H1 (cell line): ENCODE measurements around the gene PMPCB. TPM values are rescaled to one million over a fixed set of nuclear protein-coding genes. Genes with fewer than 3 reads are reported as not detected.

ENCODE experiments used
- CTCF ChIA-PET: fragments of 300-600 bp; sonication (Branson Sonifier 250); formaldehyde crosslinking; loops from one replicate; lab custom pipeline; 2021; ENCODE audit not compliant: partially characterized antibody; lab: Charles Lee
- POLR2A ChIA-PET: fragments of 300-600 bp; sonication (Branson Sonifier 250); formaldehyde crosslinking; loops from one replicate; lab custom pipeline; 2021; ENCODE audit warnings: inconsistent platforms; ENCODE audit not compliant: partially characterized antibody; lab: Charles Lee
- DNase-seq, 2 experiments: peaks; one replicate each; pipeline versions ENCODE4 v3.0.0 to v3.0.0-alpha.2; 2010 to 2022; ENCODE audit warnings: low spot score in 2 of 2, low read depth in 1 of 2, mixed read lengths in 1 of 2
- FAIRE-seq: peaks from 2 replicates; lab custom pipeline; 2011; peaks lifted over from hg19 to GRCh38; lab: Jason Lieb, UNC
- H2AFZ ChIP-seq: 2 replicates; pipeline ENCODE4 v1.8.1; 2012; ENCODE audit warnings: low read length, inconsistent platforms
- H2AK5ac ChIP-seq: 2 replicates; pipeline ENCODE4 v1.6.1; 2013; ENCODE audit warnings: low read depth, low read length
- H2BK120ac ChIP-seq: replicated peaks from 2 replicates; pipeline ENCODE3; 2013; ENCODE audit warnings: low read depth, low read length, inconsistent platforms
- H2BK12ac ChIP-seq: 2 replicates; pipeline ENCODE4 v1.6.1; 2013; ENCODE audit warnings: low read depth, low read length
- H2BK15ac ChIP-seq: 2 replicates; pipeline ENCODE4 v1.6.1; 2013; ENCODE audit warnings: low read length
- H2BK20ac ChIP-seq: 2 replicates; pipeline ENCODE4 v1.6.1; 2013; ENCODE audit warnings: low read length
- H2BK5ac ChIP-seq: 2 replicates; pipeline ENCODE4 v1.6.1; 2013; ENCODE audit warnings: low read depth, low read length
- H3K14ac ChIP-seq: 2 replicates; pipeline ENCODE4 v1.6.1; 2013; ENCODE audit warnings: inconsistent platforms; ENCODE audit not compliant: insufficient read length
- H3K18ac ChIP-seq: 2 replicates; pipeline ENCODE4 v1.6.1; 2013; ENCODE audit warnings: low read length; ENCODE audit errors: extremely low read depth
- H3K23ac ChIP-seq: 2 replicates; pipeline ENCODE4 v1.6.1; 2013; ENCODE audit warnings: inconsistent platforms; ENCODE audit not compliant: insufficient read length
- H3K23me2 ChIP-seq: 2 replicates; pipeline ENCODE4 v1.6.1; 2013; ENCODE audit warnings: low read depth, low read length
- H3K27ac ChIP-seq: 2 replicates; pipeline ENCODE4 v1.6.1; 2011; ENCODE audit warnings: low read depth, low read length, inconsistent platforms
- H3K27me3 ChIP-seq, 4 experiments: replicated peaks in 1 of 4; 1 replicate in 1 of 4; 2 replicates in 3 of 4; pipeline versions ENCODE4 v1.6.1 to v1.8.1; 2011 to 2013; ENCODE audit warnings: low read length in 3 of 4, mild to moderate bottlenecking in 3 of 4, inconsistent platforms in 2 of 4, mixed read lengths in 2 of 4, moderate library complexity in 1 of 4; ENCODE audit not compliant: control insufficient read depth in 3 of 4, insufficient read depth in 3 of 4; ENCODE audit errors: extremely low read depth in 1 of 4
- H3K36me3 ChIP-seq, 4 experiments: 2 replicates each; pipeline versions ENCODE4 v1.6.1 to v1.8.1; 2011 to 2013; ENCODE audit warnings: mild to moderate bottlenecking in 4 of 4, low read length in 3 of 4, moderate library complexity in 2 of 4, control low read depth in 1 of 4, inconsistent platforms in 1 of 4; ENCODE audit not compliant: insufficient read depth in 4 of 4, control insufficient read depth in 2 of 4
- H3K4ac ChIP-seq: replicated peaks from 2 replicates; pipeline ENCODE3; 2013; ENCODE audit warnings: low read length, low read depth, mixed read lengths, inconsistent platforms; ENCODE audit not compliant: insufficient read length
- H3K4me1 ChIP-seq, 4 experiments: replicated peaks in 1 of 4; 1 replicate in 1 of 4; 2 replicates in 3 of 4; pipeline versions ENCODE4 v1.6.1 to v1.8.1; 2011 to 2013; ENCODE audit warnings: low read length in 3 of 4, inconsistent platforms in 2 of 4, mixed read lengths in 1 of 4; ENCODE audit not compliant: insufficient read depth in 4 of 4, control insufficient read depth in 3 of 4
- H3K4me2 ChIP-seq, 2 experiments: 2 replicates each; pipeline versions ENCODE4 v1.6.1 to v1.8.1; 2011 to 2013; ENCODE audit warnings: low read depth in 2 of 2, low read length in 2 of 2, control low read depth in 1 of 2, inconsistent platforms in 1 of 2, mild to moderate bottlenecking in 1 of 2; ENCODE audit not compliant: insufficient read depth in 1 of 2
- H3K4me3 ChIP-seq, 4 experiments: fragments of 200-600, 300-600 bp in 1 of 4; sonication (generic), shearing (Covaris generic), sonication (Bioruptor Twin) in 1 of 4; 2 replicates each; pipeline versions ENCODE4 v1.5.1 to v1.8.1; 2011 to 2016; ENCODE audit warnings: low read length in 4 of 4, low read depth in 3 of 4, control low read depth in 2 of 4, inconsistent platforms in 2 of 4, mild to moderate bottlenecking in 2 of 4, mixed read lengths in 1 of 4, moderate library complexity in 1 of 4; ENCODE audit not compliant: insufficient read depth in 2 of 4; ENCODE audit errors: extremely low read depth in 1 of 4
- H3K56ac ChIP-seq: replicated peaks from 2 replicates; pipeline ENCODE3; 2013; ENCODE audit warnings: low read depth, mild to moderate bottlenecking, mixed read lengths, low read length, inconsistent platforms; ENCODE audit not compliant: insufficient read length
- H3K79me1 ChIP-seq: 2 replicates; pipeline ENCODE4 v1.6.1; 2013; ENCODE audit warnings: low read depth, low read length, control low read depth
- H3K79me2 ChIP-seq, 2 experiments: 2 replicates each; pipeline versions ENCODE4 v1.6.1 to v1.8.1; 2012 to 2013; ENCODE audit warnings: low read length in 2 of 2, mild to moderate bottlenecking in 2 of 2, inconsistent platforms in 1 of 2; ENCODE audit not compliant: insufficient read depth in 2 of 2, control insufficient read depth in 1 of 2
- H3K9ac ChIP-seq, 4 experiments: replicated peaks in 1 of 4; 1 replicate in 1 of 4; 2 replicates in 3 of 4; pipeline versions ENCODE4 v1.6.1 to v1.8.1; 2011 to 2013; ENCODE audit warnings: low read depth in 3 of 4, low read length in 3 of 4, control low read depth in 2 of 4, mild to moderate bottlenecking in 2 of 4, moderate library complexity in 2 of 4, inconsistent platforms in 1 of 4; ENCODE audit errors: extremely low read depth in 1 of 4
- H3K9me3 ChIP-seq, 2 experiments: 2 replicates each; pipeline versions ENCODE4 v1.6.1 to v1.8.1; 2012 to 2013; ENCODE audit warnings: mild to moderate bottlenecking in 2 of 2, moderate library complexity in 2 of 2, control low read depth in 1 of 2, inconsistent platforms in 1 of 2, low read depth in 1 of 2, low read length in 1 of 2, mixed read lengths in 1 of 2; ENCODE audit not compliant: insufficient read depth in 2 of 2
- H4K20me1 ChIP-seq, 2 experiments: replicated peaks in 1 of 2; 2 replicates each; pipeline versions ENCODE3 to v1.8.1; 2011 to 2013; ENCODE audit warnings: inconsistent platforms in 2 of 2, low read length in 2 of 2, mild to moderate bottlenecking in 1 of 2; ENCODE audit not compliant: insufficient read depth in 2 of 2, control insufficient read depth in 1 of 2
- H4K5ac ChIP-seq: 2 replicates; pipeline ENCODE4 v1.6.1; 2013; ENCODE audit warnings: low read length, low read depth, mixed read lengths, inconsistent platforms; ENCODE audit not compliant: insufficient read length
- H4K8ac ChIP-seq: 2 replicates; pipeline ENCODE4 v1.8.0; 2013; ENCODE audit warnings: mild to moderate bottlenecking, moderate library complexity, low read length, inconsistent platforms; ENCODE audit not compliant: insufficient read depth; ENCODE audit errors: extremely low read depth
- H4K91ac ChIP-seq: replicated peaks from 2 replicates; pipeline ENCODE3; 2013; ENCODE audit warnings: low read length, mixed read lengths, inconsistent platforms; ENCODE audit not compliant: insufficient read length
- BRCA1 ChIP-seq: IDR thresholded peaks from 2 replicates; pipeline ENCODE4 v1.6.1; 2012; ENCODE audit warnings: low read depth, low read length, improper control_type of control experiment
- CEBPB ChIP-seq: IDR thresholded peaks from 2 replicates; pipeline ENCODE4 v1.6.1; 2012; ENCODE audit warnings: low read depth, low read length
- CHD1 ChIP-seq: IDR thresholded peaks from 2 replicates; pipeline ENCODE4 v1.6.1; 2012; ENCODE audit warnings: low read depth, low read length, improper control_type of control experiment
- CREB1 ChIP-seq: IDR thresholded peaks from 2 replicates; pipeline ENCODE4 v1.6.1; 2012; ENCODE audit warnings: inconsistent platforms
- EZH2 ChIP-seq: fragments of 200-600 bp; sonication (generic); IDR thresholded peaks from 2 replicates; pipeline ENCODE4 v1.7.1; 2012; ENCODE audit warnings: low read depth, mild to moderate bottlenecking, moderate library complexity, low read length, inconsistent platforms; ENCODE audit not compliant: severe bottlenecking
- GABPA ChIP-seq: IDR thresholded peaks from 2 replicates; pipeline ENCODE4 v1.6.1; 2011; ENCODE audit warnings: mild to moderate bottlenecking, low read length, moderate library complexity, borderline replicate concordance; ENCODE audit not compliant: insufficient read depth
- HDAC6 ChIP-seq: IDR thresholded peaks from one replicate; pipeline ENCODE4 v1.7.1; 2012; ENCODE audit warnings: low read depth, mild to moderate bottlenecking, inconsistent platforms, low read length, moderate library complexity
- JUND ChIP-seq: IDR thresholded peaks from 2 replicates; pipeline ENCODE4 v1.6.1; 2011; ENCODE audit warnings: mild to moderate bottlenecking, improper control_type of control experiment, low read length
- KDM1A ChIP-seq: fragments of 200-600, 300-600 bp; sonication (generic); IDR thresholded peaks from 2 replicates; pipeline ENCODE4 v1.7.1; 2016; ENCODE audit warnings: mild to moderate bottlenecking, low read length, borderline replicate concordance
- NANOG ChIP-seq: IDR thresholded peaks from 2 replicates; pipeline ENCODE4 v1.6.1; 2011; ENCODE audit warnings: low read length, low read depth, mild to moderate bottlenecking, inconsistent platforms; ENCODE audit not compliant: insufficient read depth, poor library complexity, severe bottlenecking
- SAP30 ChIP-seq: fragments of 300-600 bp; sonication (generic); IDR thresholded peaks from 2 replicates; pipeline ENCODE4 v1.7.1; 2012; ENCODE audit warnings: low read length, moderate library complexity, mild to moderate bottlenecking, inconsistent platforms; ENCODE audit not compliant: insufficient read depth, insufficient replicate concordance
- SRF ChIP-seq: IDR thresholded peaks from 2 replicates; pipeline ENCODE4 v1.6.1; 2011; ENCODE audit warnings: mild to moderate bottlenecking, low read depth, low read length, moderate library complexity
- TAF1 ChIP-seq: IDR thresholded peaks from 2 replicates; pipeline ENCODE4 v1.6.1; 2011; ENCODE audit warnings: mild to moderate bottlenecking, low read depth, low read length
- TAF7 ChIP-seq: optimal IDR thresholded peaks from 2 replicates; pipeline ENCODE3; 2011; ENCODE audit warnings: low read depth, mild to moderate bottlenecking, inconsistent platforms, low read length, moderate library complexity, borderline replicate concordance
- YY1 ChIP-seq: IDR thresholded peaks from 2 replicates; pipeline ENCODE4 v1.6.1; 2011; ENCODE audit warnings: low read depth, mild to moderate bottlenecking, low read length
- ZNF274 ChIP-seq: IDR thresholded peaks from 2 replicates; pipeline ENCODE4 v1.7.0; 2012; ENCODE audit warnings: low read length, borderline replicate concordance; ENCODE audit errors: extremely low read depth
- WGBS, 2 experiments: shearing (Covaris generic) in 1 of 2; methylation state at CpG; one replicate each; pipeline versions ENCODE4 v1.1.6 to v1.1.7; 2013 to 2015; ENCODE audit warnings: low lambda C conversion rate in 2 of 2, mixed read lengths in 2 of 2, inconsistent platforms in 1 of 2, low coverage in 1 of 2, missing lambda C conversion rate in 1 of 2; ENCODE audit not compliant: insufficient replicate concordance in 2 of 2, insufficient coverage in 1 of 2, insufficient read length in 1 of 2; ENCODE audit errors: extremely low coverage in 1 of 2, missing lambda C conversion rate in 1 of 2; 5-methylcytosine and 5-hydroxymethylcytosine counted together
- polyA plus RNA-seq, 7 experiments: library from polyadenylated mRNA; depleted of rRNA in 3 of 7; stranded (reverse) in 5 of 7; unstranded in 2 of 7; fragments of >200 nt in 5 of 7; fragments of 200-250 nt in 2 of 7; gene quantifications; 1 replicate in 5 of 7; 2 replicates in 1 of 7; 4 replicates in 1 of 7; pipeline versions ENCODE4 v1.2.1 to v1.2.3, GENCODE V29; 2011 to 2013; ENCODE audit warnings: missing spikeins in 2 of 7, mixed read lengths in 2 of 7
- total RNA-seq: library from RNA; stranded (reverse); fragmentation: NEBNext Ultra II Directional; extraction: Animal tissue kit (Norgen Biotek cat#: 25700); gene quantifications from 2 replicates; pipeline ENCODE4 v1.2.1, GENCODE V29; 2021

The PMPCB gene
- total and polyA plus RNA-seq, 2 of the 8 experiments (the other 6 are each of a cell fraction or from before 2014, with no cell fraction given), result 60.6 to 83.5 TPM

GRCh38 chr7:103314852-103315251 is 17.6 kb downstream of the PMPCB start:
- DNase-seq, result no peak
- Histone ChIP-seq H2BK20ac (no peak overlapping the region), H2BK12ac (no peak overlapping the region), H3K14ac (no peak overlapping the region), H2BK15ac (no peak overlapping the region), H4K20me1 (peaks cover 2 to 4% of the 10 kb centered on the region in 2 experiments), H3K4me2 (no peak overlapping the region), H3K4me3 (no peak overlapping the region), H4K91ac (no peak overlapping the region), H3K4me1 (no peaks in the 10 kb centered on the region), H2BK120ac (no peak overlapping the region), H3K23ac (no peak overlapping the region), H2AFZ (no peak overlapping the region), H3K18ac (no peak overlapping the region), H3K36me3 (peaks cover 33 to 92% (median 82%) of the 10 kb centered on the region in 4 experiments), H2AK5ac (no peak overlapping the region), H4K8ac (no peak overlapping the region), H3K4ac (no peak overlapping the region), H3K27ac (no peak overlapping the region), H3K56ac (no peak overlapping the region), H3K79me1 (no peaks in the 10 kb centered on the region), H4K5ac (no peak overlapping the region), H3K27me3 (no peaks in the 10 kb centered on the region), H3K9me3 (no peaks in the 10 kb centered on the region), H3K9ac (no peak overlapping the region), H3K79me2 (no peaks in the 10 kb centered on the region), H3K23me2 (no peaks in the 10 kb centered on the region), H2BK5ac (no peak overlapping the region)
- 91% methylated on average over 2 of the region's 2 CpGs; no CpG with 5 or more reads in 1 of the 2 experiments for WGBS, 2 experiments
- no peak for FAIRE-seq
- ChIA-PET POLR2A (interaction anchor here (0.9 kb wide), 1 partner anchor 12 kb away, joined by 3 read pairs; no protein-coding TSS in a partner anchor), CTCF (no interaction called here)
- no peak for TF ChIP-seq CREB1
- no peak for TF ChIP-seq KDM1A
- no peak for TF ChIP-seq BRCA1
- TF ChIP-seq EZH2, result no peak
- TF ChIP-seq SAP30, result no peak
- TF ChIP-seq NANOG, result no peak
- no peak for TF ChIP-seq JUND
- TF ChIP-seq CHD1, result no peak
- no peak for TF ChIP-seq TAF1
- TF ChIP-seq HDAC6, result no peak
- TF ChIP-seq SRF, result no peak
- TF ChIP-seq TAF7, result no peak
- TF ChIP-seq CEBPB, result no peak
- TF ChIP-seq ZNF274, result no peak
- TF ChIP-seq GABPA, result no peak
- TF ChIP-seq YY1, result no peak
